Measurements from ENCODE around the gene SGCD. TPM values are rescaled to one million over a fixed set of nuclear protein-coding genes. Genes with fewer than 3 reads are reported as not detected.

The SGCD gene
- total RNA-seq, 1 donor from 2014 or later, result 32.9 TPM

DNA sequence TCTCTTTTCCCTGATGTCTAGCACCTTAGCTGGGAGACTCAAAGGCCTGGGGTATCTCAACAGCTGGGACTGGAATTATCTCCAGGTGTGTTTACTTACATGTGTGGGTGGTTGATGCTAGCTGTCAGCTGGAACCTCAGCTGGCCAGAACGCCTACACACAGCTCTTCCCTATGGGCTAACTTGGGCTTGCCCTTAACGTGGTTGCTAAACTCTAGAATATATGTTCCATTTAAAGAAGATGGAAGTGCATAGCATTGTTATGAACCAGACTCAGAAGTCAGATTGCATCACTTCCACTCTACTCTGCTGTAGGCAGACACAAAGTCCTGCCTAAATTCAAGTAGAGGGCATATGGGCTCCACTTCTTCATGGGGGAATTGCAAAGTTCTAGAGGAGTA lies 29.3 kb downstream of the SGCD start:
- intact Hi-C loops (cut with DNase I), result no loop called here
- no peak for DNase-seq (ENCODE audit: low spot score)
- ATAC-seq, result no peak

DNA sequence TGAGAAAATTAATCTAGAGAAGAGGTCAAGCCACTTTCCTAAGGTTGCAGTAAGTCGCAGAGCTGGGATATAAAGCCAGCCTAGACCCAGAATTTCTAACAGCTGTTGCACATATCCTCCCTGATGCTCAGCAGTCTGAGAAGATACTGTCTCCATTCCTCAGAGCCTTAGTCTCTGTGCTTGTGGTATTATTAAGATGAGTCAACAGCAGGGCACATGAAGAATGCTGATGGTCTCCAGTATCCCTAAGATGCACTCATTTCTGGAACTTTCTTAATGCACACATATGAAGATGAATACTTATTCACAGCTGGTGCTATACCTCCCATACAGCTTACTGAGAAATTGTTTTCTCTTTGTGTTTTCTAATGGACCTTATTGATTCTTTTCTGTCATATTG lies 32.5 kb downstream of the SGCD start:
- intact Hi-C loops (cut with DNase I), result no loop called here
- DNase-seq (ENCODE audit: low spot score), result no peak
- ATAC-seq, result no peak

DNA sequence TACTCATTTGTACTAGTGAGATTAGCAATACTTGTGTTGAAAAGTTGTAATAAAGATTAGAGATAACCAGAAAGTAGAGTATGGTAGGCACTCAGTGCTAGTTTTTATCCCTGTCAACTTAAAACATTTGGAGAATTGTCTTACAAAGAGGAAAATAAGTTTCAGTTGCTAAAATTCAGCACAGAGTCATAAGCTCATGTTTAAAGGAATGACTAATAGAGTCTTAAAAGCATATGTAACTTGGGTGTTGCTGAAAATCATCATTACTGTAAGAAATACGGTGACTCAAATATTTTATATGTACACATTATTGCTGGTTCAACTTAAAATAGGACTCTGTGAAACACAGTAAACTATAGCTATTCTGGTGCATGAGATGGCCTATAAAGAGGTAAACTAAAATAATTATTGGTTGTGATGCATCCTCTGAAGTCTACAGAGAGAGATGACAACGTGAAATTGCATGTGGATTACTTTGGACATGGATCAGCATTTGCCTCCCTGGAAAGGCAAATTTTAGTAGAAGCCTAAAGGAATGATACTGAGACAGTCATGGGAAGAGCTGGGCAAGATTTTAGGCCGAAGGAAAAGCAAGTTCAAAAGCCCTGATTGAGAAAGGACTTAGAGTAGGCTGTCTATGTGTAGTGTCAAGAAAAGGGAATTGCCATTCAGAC lies 34.6 kb downstream of the SGCD start:
- DNase-seq (ENCODE audit: low spot score) (no peak), ATAC-seq (no peak)
- intact Hi-C loops (cut with DNase I), result no loop called here

DNA sequence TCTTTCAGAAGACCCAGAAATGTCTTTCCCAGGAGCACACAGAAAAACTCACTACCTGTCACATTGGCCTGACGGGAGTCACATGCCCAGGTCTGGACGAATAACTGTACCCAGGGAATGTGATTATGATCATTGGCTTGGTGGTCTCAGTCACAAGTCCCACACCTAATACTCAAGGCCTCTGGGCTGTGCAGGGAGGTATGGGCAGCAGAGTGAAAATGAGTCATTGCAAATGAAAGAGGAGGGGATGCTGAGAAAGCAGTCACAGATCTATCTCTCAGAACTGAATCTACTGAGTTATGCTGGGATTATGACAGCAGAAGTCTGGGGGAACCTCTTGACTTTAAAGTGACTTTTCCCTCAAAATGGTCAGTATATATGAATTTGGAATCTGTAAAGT lies 36.9 kb downstream of the SGCD start:
- DNase-seq (ENCODE audit: low spot score) (no peak), ATAC-seq (no peak)
- intact Hi-C loops (cut with DNase I), result no loop called here

DNA sequence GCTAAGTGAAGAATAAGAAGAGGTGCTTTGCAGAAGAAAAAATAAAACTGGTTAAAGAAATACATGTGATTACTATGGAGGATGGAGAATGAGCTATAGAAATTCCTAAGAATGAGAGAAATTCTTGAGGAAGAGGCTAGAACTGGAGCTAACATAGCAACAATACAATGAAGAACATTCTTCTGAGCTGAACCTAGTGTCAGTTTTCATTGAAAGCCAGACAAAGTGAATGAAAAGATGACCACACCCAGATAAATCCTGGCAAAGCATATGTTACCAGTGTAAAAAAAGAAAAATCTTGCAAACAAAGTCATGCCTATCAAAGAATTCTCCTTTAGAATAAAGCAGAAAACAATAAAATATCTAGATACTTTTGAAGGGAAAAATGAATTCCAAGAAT lies 39.6 kb downstream of the SGCD start:
- ATAC-seq, result no peak
- intact Hi-C loops (cut with DNase I), result no loop called here
- no peak for DNase-seq (ENCODE audit: low spot score)

DNA sequence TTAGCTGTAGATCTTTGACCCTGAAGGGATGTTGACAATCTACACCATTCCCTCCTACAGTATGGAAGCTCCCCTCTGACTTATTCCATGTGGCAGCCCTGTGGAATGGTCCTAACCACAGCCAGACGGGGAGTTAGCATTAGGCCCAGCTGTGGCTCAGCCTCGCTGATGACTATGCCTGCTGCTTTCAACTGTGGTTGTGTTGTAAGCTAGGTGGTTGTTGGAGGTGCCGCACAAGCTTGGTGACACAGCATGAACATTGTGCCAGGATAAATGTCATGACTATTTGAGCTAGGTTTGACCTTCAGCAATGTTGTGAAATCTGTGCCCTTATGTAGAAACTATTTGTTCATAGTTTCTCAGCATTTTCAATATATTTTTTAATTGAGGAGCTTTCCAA lies 40.6 kb downstream of the SGCD start:
- intact Hi-C loops (cut with DNase I), result no loop called here
- peak; percentile 26 for ATAC-seq
- no peak for DNase-seq (ENCODE audit: low spot score)

DNA sequence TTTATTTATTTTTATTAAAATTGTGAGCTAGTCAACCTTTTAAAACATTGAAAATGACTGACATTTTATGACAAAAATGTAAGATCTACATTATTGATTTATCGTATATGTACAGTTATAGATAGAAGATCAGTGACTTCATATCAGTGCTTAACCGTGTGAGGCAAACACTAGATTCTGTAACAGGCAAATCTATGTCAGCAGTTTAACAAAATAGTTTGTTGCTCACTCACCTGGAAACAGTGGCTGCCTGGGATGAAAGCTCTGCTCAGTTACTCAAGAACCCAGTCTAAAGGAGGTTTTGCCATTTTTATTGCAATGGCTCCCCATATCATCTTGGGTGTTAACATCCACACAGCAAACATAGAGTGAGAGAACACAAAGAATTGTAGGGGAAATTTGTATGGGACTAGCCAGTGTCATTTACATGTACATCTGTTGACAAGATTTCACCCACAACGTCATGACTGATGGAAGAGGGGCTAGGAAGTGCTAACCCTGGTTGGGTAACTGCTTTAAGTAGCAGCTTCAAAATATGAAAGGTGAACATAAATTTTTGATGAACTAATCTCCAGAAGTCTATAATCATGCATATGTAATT lies 49.0 kb downstream of the SGCD start:
- DNase-seq (ENCODE audit: low spot score) (no peak), ATAC-seq (no peak)
- intact Hi-C loops (cut with DNase I), result no loop called here

DNA sequence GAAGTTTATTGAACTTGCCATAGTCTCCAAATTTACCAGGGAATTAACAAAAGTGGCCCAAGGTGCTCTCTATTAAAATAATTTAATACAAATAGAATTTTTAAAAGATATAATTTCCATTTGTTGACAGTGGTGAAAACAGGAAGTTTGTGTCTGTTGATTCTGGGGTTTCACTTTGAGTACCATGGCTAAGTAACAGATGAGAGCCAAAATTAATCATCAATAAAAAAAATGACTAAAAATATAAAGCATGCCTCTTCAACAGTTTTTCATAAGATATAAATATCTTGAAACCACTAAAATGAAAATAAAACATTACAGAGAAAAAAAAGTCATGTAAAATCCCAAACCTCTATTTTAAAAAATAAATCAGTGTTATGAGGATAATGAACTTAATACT lies 49.8 kb downstream of the SGCD start:
- ATAC-seq, result no peak
- intact Hi-C loops (cut with DNase I), result no loop called here
- DNase-seq (ENCODE audit: low spot score), result no peak

DNA sequence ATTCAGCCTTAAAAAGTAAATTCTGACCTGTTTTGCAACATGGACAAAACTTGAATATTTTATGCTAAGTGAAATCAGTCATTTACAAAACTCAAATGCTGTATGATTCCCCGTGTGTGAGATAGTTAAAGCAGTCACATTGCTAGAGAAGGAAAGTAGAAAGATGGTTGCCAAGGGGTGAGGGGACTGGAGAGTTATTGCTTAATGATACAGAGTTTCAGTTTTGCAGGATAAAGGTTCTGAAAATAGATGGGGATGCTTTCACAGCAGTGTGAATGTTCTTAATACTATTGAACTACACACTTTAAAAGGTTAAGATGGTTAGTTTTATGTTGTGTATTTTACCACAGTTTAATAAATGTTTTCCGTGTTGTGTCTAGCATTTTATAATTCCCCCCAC lies 51.2 kb downstream of the SGCD start:
- ATAC-seq (no peak), DNase-seq (ENCODE audit: low spot score) (no peak)
- intact Hi-C loops (cut with DNase I), result no loop called here

DNA sequence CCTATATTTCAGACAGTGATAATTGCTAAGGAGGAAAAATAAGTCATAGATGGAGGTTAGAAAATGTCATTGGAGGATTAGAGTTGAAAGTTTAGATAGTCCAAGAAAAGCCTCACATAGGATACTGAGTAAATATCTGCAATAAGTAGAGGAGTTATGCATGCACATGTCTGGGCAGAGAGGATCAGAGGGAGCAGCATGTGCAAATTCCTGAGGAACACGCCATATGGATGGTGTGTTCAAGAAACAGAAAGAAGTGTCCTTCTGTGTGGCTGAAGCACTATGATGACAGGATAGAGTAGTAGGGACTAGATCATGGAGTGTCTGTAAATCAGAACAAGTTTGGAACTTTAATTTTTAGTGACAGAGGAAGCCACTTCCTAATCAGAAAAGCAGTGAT lies 52.2 kb downstream of the SGCD start:
- intact Hi-C loops (cut with DNase I), result no loop called here
- DNase-seq (ENCODE audit: low spot score), result no peak
- ATAC-seq, result no peak

DNA sequence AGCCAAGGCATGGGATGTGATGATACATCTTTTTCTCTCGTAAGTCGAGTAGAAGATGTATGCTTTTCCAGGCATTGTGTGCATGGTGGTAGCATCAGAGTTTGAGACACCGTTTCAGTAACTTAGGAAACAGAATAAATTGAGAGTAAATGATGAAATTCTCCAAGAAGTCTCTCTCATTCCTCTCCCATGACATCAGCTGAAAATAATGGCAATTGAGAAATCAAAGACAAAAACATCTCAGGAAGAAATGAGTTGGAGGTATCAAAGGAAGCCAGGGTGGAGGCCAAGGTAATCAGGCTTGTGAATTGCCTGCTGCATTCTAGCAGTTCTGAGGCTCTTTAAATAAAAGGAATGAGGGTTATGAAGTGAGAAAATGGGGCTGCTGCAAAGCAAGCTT lies 53.9 kb downstream of the SGCD start:
- intact Hi-C loops (cut with DNase I), result no loop called here
- ATAC-seq, result peak; percentile 30

DNA sequence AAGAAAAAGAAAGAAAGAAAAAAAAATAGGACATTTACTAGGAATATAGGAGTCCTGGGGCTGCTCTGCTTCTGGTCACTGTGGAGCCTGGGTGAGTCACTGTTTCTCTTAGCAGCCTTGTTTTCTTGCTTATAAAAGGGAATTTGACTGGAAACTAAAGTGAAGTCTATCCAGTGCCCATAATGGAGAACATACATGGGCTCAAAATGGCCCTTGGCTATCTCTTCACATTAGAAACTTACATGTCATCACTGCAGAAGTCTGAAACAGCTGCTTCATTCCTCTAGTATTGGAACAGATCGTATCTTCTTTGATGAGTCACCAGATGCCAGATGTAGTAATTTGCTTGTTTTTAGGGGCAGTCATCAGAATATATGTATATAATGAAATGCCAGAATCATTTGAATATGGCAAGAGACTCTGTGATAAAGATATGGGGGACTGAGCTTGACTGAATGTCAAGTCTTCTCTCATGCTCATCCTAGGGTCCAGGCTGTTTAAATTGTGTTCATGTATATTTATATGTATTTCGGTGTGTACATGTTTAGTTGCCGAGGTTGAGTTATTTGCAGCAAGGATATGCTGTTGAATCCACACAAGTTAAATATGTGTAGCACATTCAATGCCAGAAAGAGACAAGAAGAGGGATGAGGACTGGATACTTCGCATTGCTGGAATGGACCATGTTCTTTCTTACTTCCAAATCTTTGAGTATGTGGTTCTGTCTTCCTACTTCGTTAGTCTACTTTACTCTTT lies 56.7 kb downstream of the SGCD start:
- intact Hi-C loops (cut with DNase I), result no loop called here
- ATAC-seq, result no peak
- DNase-seq (ENCODE audit: low spot score), result no peak

More for the DNA sequence above, 53.9 kb downstream of the SGCD start:
- no peak for DNase-seq (ENCODE audit: low spot score)

DNA sequence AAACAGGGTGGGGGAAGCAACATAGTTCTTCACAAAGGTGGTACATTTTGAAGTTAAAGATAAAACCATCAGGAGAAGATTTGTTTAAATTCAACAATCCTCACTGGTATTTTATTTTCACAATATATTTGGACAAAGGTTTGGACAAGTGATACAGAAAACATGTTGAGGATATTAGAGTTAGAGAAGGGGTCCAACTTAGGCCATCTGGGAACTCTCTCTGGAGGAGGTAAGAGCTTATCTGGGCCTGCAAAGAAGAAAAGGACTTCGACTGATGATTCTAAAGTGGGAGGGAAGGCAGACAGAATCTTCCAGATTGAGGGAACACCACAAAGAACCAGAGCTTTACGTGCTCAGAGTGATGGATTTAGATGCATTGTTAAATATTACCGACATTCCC lies 58.5 kb downstream of the SGCD start:
- ATAC-seq (no peak), DNase-seq (ENCODE audit: low spot score) (no peak)
- intact Hi-C loops (cut with DNase I), result no loop called here

DNA sequence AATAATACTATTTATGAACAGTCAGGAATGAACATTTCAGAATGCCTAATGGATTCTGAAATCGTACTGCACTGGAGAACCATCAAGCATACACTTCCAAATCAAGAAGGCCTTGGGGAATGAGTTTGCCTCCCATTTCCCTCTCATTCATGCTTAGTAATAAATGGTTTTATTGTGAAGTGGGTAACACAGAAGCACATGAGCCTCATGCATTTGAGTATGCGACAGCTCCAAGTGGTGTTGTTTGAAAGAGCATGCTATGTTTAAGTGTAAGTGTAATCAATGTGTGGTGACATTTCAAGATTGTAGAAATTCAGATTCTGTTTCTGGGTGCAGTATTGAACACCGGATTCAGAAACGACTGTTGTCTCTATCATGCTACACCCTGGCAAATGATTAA lies 60.0 kb downstream of the SGCD start:
- ATAC-seq (no peak), DNase-seq (ENCODE audit: low spot score) (no peak)
- intact Hi-C loops (cut with DNase I), result no loop called here

DNA sequence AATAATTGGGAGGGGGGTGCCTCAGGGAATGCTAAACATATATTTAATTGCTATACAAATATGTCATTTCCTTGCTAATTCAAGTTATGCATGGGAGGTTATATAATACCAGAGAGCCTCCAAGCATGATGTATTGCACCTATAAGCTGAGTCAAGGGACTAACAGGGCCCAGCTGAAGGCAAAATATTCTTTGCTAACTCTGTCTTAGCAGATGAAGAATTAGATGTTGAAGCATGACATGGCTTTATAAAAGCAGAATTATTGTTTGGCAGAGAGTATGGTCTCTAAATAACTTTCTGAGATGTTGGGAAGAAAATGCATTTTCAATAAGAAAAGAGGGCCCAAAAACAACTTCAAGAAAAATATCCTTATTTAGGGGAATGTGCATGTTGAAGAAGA lies 60.4 kb downstream of the SGCD start:
- no peak for DNase-seq (ENCODE audit: low spot score)
- intact Hi-C loops (cut with DNase I), result no loop called here
- no peak for ATAC-seq

DNA sequence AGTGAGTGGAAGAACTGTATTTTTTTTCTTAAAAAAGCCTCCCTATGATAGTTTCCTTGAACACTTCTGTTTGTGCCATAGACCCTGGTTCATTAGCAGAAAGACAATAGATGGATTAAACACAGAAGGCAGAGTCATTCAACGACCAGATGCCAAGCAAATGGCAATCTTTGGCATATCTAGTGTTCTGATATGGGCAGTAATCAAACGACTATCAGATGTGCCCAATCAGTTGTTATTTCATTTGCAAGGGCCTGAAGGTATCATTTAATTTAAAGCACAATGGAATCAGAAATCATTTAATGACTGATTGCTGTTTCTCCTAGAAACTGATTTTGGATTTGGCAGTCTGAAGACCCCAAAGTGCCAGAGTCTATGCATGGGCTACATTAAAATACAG lies 61.3 kb downstream of the SGCD start:
- DNase-seq (ENCODE audit: low spot score) (no peak), ATAC-seq (no peak)
- intact Hi-C loops (cut with DNase I), result no loop called here

DNA sequence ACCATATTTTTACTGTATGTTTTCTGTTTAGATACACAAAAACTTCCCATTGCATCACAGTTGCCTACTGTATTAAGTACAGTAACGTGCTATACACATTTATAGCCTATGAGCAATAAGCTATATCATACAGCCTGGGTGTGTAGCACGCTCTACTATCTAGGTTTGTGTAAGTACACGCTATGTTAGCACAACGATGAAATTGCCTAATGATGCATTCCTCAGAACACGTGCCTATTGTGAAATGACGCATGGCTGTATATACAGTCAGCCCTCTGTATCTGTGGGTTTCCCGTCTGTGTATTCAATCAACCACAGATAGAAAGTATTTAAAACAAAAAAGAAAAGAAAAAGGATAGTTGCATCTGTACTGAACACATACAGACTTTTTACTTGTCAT lies 64.2 kb downstream of the SGCD start:
- no peak for DNase-seq (ENCODE audit: low spot score)
- no peak for ATAC-seq
- intact Hi-C loops (cut with DNase I), result no loop called here

DNA sequence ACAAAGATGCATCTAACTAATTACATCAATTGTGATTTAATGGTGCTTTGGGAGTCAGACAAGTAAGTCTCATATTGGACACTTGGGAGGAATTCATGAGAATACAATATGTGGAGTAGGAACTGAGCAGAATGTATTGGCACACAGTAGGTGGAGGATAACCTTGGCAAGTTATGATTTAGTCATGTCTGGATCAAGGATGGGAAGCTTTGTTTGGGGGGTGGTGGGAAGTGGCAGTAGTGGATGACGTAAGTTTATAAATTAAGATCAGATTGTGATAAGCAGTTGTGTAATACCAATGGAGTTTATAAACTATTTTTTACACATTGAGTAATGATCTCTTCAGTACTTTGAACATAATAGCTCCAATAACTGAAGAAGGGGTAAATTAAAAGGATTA lies 67.0 kb downstream of the SGCD start:
- ATAC-seq (peak; percentile 36), DNase-seq (ENCODE audit: low spot score) (no peak)
- intact Hi-C loops (cut with DNase I), result no loop called here

DNA sequence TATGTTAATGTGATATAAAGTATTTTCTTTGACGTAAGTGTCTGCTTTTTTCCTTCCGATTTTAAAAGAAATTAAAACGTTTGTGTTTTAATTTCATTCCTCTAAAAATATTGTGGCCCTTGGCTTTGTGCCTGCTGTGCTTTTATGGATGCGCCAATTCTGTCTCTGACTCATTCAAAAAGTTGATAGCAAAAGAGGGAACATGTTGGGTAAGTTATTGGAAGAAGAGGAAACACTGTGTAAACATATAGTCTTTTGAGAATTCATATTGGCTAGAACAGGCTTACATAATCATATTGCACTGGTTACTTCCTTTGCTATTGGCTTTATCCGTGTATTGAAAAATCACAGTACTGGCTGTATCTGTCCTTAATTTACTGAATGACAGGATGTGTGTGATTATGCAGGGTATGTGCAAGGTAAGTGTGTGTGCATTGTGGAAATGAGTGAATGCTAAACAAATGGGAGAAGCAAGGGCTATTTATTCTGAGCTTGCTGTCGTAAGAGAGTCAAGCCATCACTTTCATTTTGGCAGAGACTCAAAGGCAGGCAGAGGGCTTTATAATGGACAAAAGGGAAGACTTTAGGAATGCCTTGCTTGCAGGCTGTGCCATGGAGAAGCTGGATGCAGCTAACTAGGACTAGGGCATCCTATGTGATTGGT lies 67.8 kb downstream of the SGCD start:
- peak; percentile 69 for ATAC-seq
- DNase-seq (ENCODE audit: low spot score), result no peak
- intact Hi-C loops (cut with DNase I), result no loop called here

DNA sequence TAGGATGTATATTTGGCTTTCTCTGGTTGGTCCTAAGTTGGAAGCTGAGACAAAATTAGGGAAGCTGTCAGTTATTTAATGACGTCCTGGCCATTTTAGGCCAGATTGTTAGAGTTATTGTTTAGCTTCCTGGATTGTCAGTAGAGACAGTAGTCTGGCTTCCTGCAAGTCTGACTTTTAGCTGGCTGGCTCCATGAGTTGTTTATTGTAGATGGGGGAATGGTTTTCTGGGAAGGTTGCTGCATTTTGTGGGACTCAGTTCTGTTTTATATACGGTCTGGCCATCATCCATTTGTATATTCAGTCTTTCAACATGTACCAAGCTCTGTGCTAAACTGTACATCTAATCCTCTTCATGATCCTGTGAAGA lies 68.3 kb downstream of the SGCD start:
- ATAC-seq (no peak), DNase-seq (ENCODE audit: low spot score) (no peak)
- intact Hi-C loops (cut with DNase I), result no loop called here

Measured in sciatic nerve (tissue), 2 donors.